ENCODE data around the gene CA12. TPM values are rescaled to one million over a fixed set of nuclear protein-coding genes. Genes with fewer than 3 reads are reported as not detected.

The CA12 gene
- total and polyA plus RNA-seq, 5 donors, result 0.33 to 1.2 (median 0.75) TPM

DNA sequence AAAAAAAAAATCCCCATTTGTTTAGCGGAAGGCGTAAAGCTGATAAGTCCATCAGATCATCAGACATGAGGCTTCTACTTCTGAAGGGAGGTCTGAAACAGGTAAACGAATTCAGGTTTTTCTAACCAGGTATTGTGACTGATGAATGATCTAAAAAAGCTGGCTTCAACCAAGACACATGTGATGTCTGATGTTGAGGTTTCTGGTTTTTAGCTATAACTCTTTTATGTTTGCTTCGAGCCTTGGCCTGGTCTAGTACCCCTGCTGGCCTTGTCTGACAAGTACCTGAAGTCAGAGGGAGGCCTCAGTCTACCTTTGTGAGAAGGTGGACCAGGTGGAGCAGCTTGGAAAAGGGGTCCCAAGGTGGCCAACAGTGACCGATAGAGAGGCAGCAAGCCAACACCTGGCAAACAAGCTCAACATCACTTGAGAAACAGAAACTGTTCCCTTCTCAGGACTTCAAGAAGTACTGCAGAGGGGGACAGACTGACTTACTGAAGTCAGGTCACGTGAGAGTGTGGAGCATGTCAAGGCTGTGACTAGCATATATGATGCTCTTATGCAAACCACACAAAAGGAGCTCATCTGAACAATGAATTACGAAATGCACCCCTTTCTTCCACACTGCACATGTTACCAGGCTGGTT lies 33.0 kb upstream of the CA12 start:
- intact Hi-C loops (cut with DNase I), result no loop called here
- no peak for ATAC-seq
- no peak for DNase-seq
- Histone ChIP-seq H3K27me3 (ENCODE audit: control insufficient read depth, insufficient read depth) (no peaks in the 10 kb centered on the region), H3K4me1 (ENCODE audit: control insufficient read depth, insufficient read depth, low read length) (no peaks in the 10 kb centered on the region), H3K27ac (ENCODE audit: low read length) (no peak overlapping the region), H3K9me3 (ENCODE audit: control insufficient read depth, low read length) (no peaks in the 10 kb centered on the region), H3K4me3 (ENCODE audit: low read length) (no peak overlapping the region)
- WGBS, result 96% methylated on average over 7 of the region's 7 CpGs

- ATAC-seq, result no peak
- intact Hi-C loops (cut with DNase I), result no loop called here
- Histone ChIP-seq H3K4me1 (ENCODE audit: control insufficient read depth, insufficient read depth, low read length) (no peaks in the 10 kb centered on the region), H3K27ac (ENCODE audit: low read length) (no peak overlapping the region), H3K4me3 (ENCODE audit: low read length) (no peak overlapping the region), H3K27me3 (ENCODE audit: control insufficient read depth, insufficient read depth) (no peaks in the 10 kb centered on the region), H3K9me3 (ENCODE audit: control insufficient read depth, low read length) (no peaks in the 10 kb centered on the region)
- WGBS, result 88% methylated on average over 7 of the region's 7 CpGs
- DNase-seq, result no peak
Observed at GRCh38 chr15:63412551-63412950, 30.9 kb upstream of the CA12 start.

DNA sequence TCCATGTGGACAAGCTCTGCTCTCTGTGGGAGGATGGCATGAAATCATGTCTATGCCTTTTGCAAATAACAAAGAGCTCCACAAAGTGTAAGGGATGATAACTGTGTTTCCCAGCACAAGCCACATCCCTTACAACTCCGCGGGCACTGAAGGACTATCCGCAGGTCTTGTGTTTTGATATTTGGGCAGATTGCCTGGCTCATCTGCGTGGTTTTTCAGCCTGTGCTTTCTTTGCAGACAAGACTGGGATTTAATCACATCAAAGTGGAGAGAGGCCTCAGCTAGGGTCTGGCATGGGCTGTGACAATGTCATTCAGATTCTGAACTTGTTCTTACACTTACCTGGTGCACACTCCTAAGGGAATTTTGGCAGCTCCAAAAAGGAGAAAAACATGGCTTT lies 30.2 kb upstream of the CA12 start:
- Histone ChIP-seq H3K4me3 (ENCODE audit: low read length) (no peak overlapping the region), H3K9me3 (ENCODE audit: control insufficient read depth, low read length) (no peaks in the 10 kb centered on the region), H3K27ac (ENCODE audit: low read length) (no peak overlapping the region), H3K4me1 (ENCODE audit: control insufficient read depth, insufficient read depth, low read length) (no peaks in the 10 kb centered on the region), H3K27me3 (ENCODE audit: control insufficient read depth, insufficient read depth) (no peaks in the 10 kb centered on the region)
- DNase-seq, result no peak
- WGBS, result 83% methylated on average over 4 of the region's 4 CpGs
- intact Hi-C loops (cut with DNase I), result no loop called here
- ATAC-seq, result no peak

DNA sequence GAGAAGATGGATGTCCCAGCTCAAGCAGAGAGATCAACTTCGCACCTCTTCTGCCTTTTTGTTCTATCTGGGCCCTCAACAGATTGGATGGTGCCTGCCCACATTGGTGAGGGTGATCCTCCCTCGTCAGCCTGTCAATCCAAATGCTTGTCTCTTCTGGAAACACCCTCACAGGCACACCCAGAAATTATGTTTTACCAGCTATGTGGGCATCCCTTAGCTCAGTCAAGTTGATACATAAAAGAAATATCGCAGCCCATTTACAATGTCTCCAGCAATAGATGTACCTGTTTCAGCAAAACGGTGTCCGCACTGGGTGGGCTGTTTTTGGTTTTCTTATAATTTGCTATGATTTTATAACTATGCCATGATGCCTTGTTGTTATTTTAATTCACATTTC lies 27.5 kb upstream of the CA12 start:
- Histone ChIP-seq H3K4me1 (ENCODE audit: control insufficient read depth, insufficient read depth, low read length) (no peaks in the 10 kb centered on the region), H3K4me3 (ENCODE audit: low read length) (no peak overlapping the region), H3K27me3 (ENCODE audit: control insufficient read depth, insufficient read depth) (no peaks in the 10 kb centered on the region), H3K27ac (ENCODE audit: low read length) (no peak overlapping the region), H3K9me3 (ENCODE audit: control insufficient read depth, low read length) (no peaks in the 10 kb centered on the region)
- intact Hi-C loops (cut with DNase I), result loop anchor here in 1 of 4 donors (10.0 kb wide), 1 partner anchor 244 kb away; no protein-coding TSS in a partner anchor
- WGBS, result 96% methylated on average over 5 of the region's 5 CpGs
- DNase-seq (no peak), ATAC-seq (no peak)

DNA sequence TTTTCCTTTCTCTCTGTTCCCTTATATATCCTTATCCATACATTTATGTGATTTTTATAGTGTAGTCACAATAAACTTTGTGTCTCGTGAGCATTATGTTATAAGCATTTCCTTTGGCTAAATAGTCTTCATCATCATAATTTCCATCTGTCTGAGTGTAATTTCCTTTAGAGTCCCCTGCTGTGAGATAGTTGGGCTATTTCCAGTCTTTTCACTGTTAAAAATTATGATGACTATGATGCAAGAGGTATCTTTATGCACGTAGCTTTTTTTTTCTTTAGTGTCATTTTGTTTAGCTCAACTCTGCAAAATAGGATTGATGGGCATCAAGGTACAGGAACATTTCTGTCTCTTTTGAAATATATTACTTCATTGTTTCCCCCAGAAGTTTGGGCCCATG lies 26.9 kb upstream of the CA12 start:
- no peak overlapping the region for H3K27ac ChIP-seq (ENCODE audit: low read length)
- no peaks in the 10 kb centered on the region for H3K27me3 ChIP-seq (ENCODE audit: control insufficient read depth, insufficient read depth)
- DNase-seq, result no peak
- no peaks in the 10 kb centered on the region for H3K9me3 ChIP-seq (ENCODE audit: control insufficient read depth, low read length)
- H3K4me3 ChIP-seq (ENCODE audit: low read length), result no peak overlapping the region
- ATAC-seq, result no peak
- H3K4me1 ChIP-seq (ENCODE audit: control insufficient read depth, insufficient read depth, low read length), result no peaks in the 10 kb centered on the region
- intact Hi-C loops (cut with DNase I), result loop anchor here in 1 of 4 donors (10.0 kb wide), 1 partner anchor 244 kb away; no protein-coding TSS in a partner anchor
- WGBS, result 52% methylated on average over 2 of the region's 2 CpGs

DNA sequence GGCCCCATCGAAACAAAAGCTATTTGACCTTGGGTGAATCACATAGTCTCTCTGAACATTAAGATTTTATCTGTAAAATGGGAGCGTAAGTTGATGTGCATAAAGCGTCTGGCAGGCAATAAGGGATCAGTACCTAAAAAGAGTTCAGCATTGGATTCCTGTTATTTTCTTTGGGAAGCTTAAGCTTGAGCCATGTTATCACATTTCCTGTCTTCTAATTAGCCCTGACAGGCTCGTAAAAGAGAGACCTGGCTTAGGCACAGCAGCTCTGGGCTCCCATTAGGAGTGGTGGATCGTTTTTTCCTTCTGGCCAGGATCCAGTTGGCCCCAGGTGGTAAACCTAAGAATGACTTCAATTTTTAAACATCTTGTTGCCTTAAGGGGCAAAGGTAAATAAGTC lies 26.0 kb upstream of the CA12 start:
- 56% methylated on average over 5 of the region's 5 CpGs for WGBS
- DNase-seq (no peak), ATAC-seq (no peak)
- no peak overlapping the region for H3K4me3 ChIP-seq (ENCODE audit: low read length)
- no peaks in the 10 kb centered on the region for H3K9me3 ChIP-seq (ENCODE audit: control insufficient read depth, low read length)
- no peaks in the 10 kb centered on the region for H3K4me1 ChIP-seq (ENCODE audit: control insufficient read depth, insufficient read depth, low read length)
- no peak overlapping the region for H3K27ac ChIP-seq (ENCODE audit: low read length)
- intact Hi-C loops (cut with DNase I), result loop anchor here in 1 of 4 donors (10.0 kb wide), 1 partner anchor 243 kb away; no protein-coding TSS in a partner anchor
- no peaks in the 10 kb centered on the region for H3K27me3 ChIP-seq (ENCODE audit: control insufficient read depth, insufficient read depth)

DNA sequence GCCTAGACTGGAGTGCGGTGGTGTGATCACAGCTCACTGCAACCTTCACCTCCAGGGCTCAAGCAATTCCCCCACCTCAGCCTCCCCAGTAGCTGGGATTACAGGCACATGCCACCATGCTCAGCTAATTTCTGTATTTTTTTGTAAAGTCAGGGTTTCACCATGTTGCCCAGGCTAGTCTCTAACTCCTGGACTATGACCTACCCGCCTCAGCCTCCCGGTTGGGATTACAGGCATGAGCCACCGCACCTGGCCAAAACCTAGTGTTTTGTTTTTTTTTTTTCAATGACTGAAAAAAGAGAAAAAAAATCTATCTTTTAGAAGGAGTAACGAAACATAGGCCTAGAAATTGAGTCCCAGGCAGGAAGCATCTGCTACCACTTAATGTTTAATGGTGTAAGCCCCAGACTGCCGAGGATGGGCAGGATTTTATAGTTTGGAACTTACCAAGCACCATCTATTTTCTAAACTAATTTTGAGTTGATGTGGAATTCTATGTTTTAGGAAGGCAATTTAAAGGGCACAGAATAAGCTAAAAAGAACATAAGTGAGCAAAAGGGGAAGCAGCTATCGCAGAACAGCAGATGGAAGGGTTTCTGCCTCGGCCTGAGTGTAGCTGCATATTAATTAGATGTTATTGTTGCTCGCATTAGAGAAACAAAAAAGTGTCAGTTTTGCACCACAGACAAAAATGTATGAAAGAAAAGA lies 24.2 kb upstream of the CA12 start:
- intact Hi-C loops (cut with DNase I), result loop anchor here in 2 of 4 donors (2.0 to 10.0 kb wide), 2 partner anchors 119 to 241 kb away; no protein-coding TSS in a partner anchor
- Histone ChIP-seq H3K27me3 (ENCODE audit: control insufficient read depth, insufficient read depth) (no peaks in the 10 kb centered on the region), H3K4me3 (ENCODE audit: low read length) (no peak overlapping the region), H3K27ac (ENCODE audit: low read length) (no peak overlapping the region), H3K9me3 (ENCODE audit: control insufficient read depth, low read length) (no peaks in the 10 kb centered on the region), H3K4me1 (ENCODE audit: control insufficient read depth, insufficient read depth, low read length) (no peaks in the 10 kb centered on the region)
- WGBS, result 91% methylated on average over 9 of the region's 9 CpGs
- DNase-seq, result no peak
- ATAC-seq, result no peak

DNA sequence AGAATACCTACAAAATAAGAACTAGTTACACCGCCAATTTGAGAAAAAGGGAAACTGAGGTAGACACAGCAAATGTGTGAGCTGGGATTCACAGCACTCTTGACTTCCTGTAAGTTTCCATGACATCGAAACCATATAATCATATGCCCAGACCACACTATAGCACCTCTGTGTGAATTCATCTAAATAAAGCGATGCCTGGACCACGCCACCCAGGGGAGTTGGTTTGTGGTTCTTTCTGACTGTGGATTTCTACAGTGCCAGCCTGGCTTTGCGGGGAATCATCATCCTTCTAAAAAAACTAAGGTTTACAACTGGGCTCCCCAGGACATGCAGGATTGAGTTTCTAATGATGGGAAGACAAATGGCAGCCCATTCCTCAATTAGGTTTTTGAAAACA lies 23.5 kb upstream of the CA12 start:
- H3K4me3 ChIP-seq (ENCODE audit: low read length), result no peak overlapping the region
- no peaks in the 10 kb centered on the region for H3K27me3 ChIP-seq (ENCODE audit: control insufficient read depth, insufficient read depth)
- DNase-seq (no peak), ATAC-seq (no peak)
- no peaks in the 10 kb centered on the region for H3K9me3 ChIP-seq (ENCODE audit: control insufficient read depth, low read length)
- no peak overlapping the region for H3K27ac ChIP-seq (ENCODE audit: low read length)
- no peaks in the 10 kb centered on the region for H3K4me1 ChIP-seq (ENCODE audit: control insufficient read depth, insufficient read depth, low read length)
- WGBS, result 90% methylated on average over 5 of the region's 5 CpGs
- intact Hi-C loops (cut with DNase I), result loop anchor here in 2 of 4 donors (2.0 to 10.0 kb wide), 2 partner anchors 118 to 240 kb away; no protein-coding TSS in a partner anchor

DNA sequence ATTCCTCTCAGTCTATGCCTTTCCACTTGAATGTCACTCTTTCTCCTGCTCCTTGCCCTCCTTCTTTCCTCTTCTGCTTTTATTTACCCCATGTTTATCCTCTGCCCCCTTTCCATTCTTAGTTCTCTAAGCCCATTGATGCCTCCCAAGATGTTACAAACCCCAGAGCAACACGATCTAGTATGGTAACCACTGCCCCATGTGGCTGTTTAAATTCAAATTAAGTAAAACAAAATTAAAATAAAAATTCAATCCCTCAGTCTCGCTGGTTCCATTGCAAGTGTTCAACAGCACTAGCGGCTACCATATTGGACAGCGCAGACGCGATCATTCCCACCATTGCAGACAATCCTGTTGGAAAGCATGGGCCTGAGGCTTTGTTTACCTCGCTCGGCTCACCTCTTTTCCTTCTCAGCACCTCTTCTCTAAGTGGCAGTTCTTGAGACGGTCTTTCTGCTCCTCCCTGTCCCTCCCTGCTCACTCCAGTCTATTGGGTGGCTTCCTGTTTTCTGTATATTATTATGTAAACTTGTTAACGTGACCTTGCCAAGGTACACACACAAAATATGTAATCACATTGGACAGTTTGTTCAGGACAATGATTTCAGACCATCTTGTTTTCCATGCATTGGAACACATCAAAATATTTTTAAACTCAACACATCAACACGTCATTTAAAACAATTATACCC lies 21.8 kb upstream of the CA12 start:
- no peaks in the 10 kb centered on the region for H3K27me3 ChIP-seq (ENCODE audit: control insufficient read depth, insufficient read depth)
- no peaks in the 10 kb centered on the region for H3K9me3 ChIP-seq (ENCODE audit: control insufficient read depth, low read length)
- ATAC-seq (no peak), DNase-seq (no peak)
- no peak overlapping the region for H3K4me3 ChIP-seq (ENCODE audit: low read length)
- H3K4me1 ChIP-seq (ENCODE audit: control insufficient read depth, insufficient read depth, low read length), result no peaks in the 10 kb centered on the region
- intact Hi-C loops (cut with DNase I), result loop anchor here in 3 of 4 donors (2.0 to 10.0 kb wide), 3 partner anchors 115 to 239 kb away; no protein-coding TSS in a partner anchor
- 84% methylated on average over 11 of the region's 11 CpGs for WGBS
- no peak overlapping the region for H3K27ac ChIP-seq (ENCODE audit: low read length)

GRCh38 chr15:63402498-63403253 lies 21.0 kb upstream of the CA12 start:
- intact Hi-C loops (cut with DNase I), result loop anchor here in 3 of 4 donors (2.0 to 10.0 kb wide), 3 partner anchors 114 to 238 kb away; no protein-coding TSS in a partner anchor
- DNase-seq (no peak), ATAC-seq (peak; percentile 41 to 52)
- WGBS, result 55% methylated on average over 7 of the region's 7 CpGs
- no peaks in the 10 kb centered on the region for H3K4me1 ChIP-seq (ENCODE audit: control insufficient read depth, insufficient read depth, low read length)
- H3K27me3 ChIP-seq (ENCODE audit: control insufficient read depth, insufficient read depth), result no peaks in the 10 kb centered on the region
- H3K9me3 ChIP-seq (ENCODE audit: control insufficient read depth, low read length), result no peaks in the 10 kb centered on the region
- H3K4me3 ChIP-seq (ENCODE audit: low read length), result no peak overlapping the region
- H3K27ac ChIP-seq (ENCODE audit: low read length), result no peak overlapping the region

Data from right cardiac atrium (tissue), 5 donors.